Esophagus (tissue), 2 donors: ENCODE results near the gene CNTN2. TPM values are rescaled to one million over a fixed set of nuclear protein-coding genes. Genes with fewer than 3 reads are reported as not detected.

Experiments
- H3K27ac ChIP-seq, 2 donors: one replicate each; pipeline ENCODE4 v1.5.1; 2013; ENCODE audit warnings: low read depth in 2 of 2, mild to moderate bottlenecking in 2 of 2, inconsistent platforms in 1 of 2, low read length in 1 of 2, moderate library complexity in 1 of 2
- H3K27me3 ChIP-seq, 2 donors: one replicate each; pipeline ENCODE4 v1.6.1; 2013; ENCODE audit warnings: low read length in 2 of 2, control low read depth in 1 of 2, mild to moderate bottlenecking in 1 of 2; ENCODE audit not compliant: insufficient read depth in 2 of 2, control insufficient read depth in 1 of 2
- H3K36me3 ChIP-seq, 2 donors: one replicate each; pipeline ENCODE4 v1.6.1; 2013; ENCODE audit warnings: low read length in 1 of 2; ENCODE audit not compliant: control insufficient read depth in 2 of 2, insufficient read depth in 2 of 2
- H3K4me1 ChIP-seq, 2 donors: one replicate each; pipeline ENCODE4 v1.6.1; 2013; ENCODE audit warnings: low read length in 1 of 2; ENCODE audit not compliant: control insufficient read depth in 2 of 2, insufficient read depth in 2 of 2
- H3K4me3 ChIP-seq, 2 donors: one replicate each; pipeline ENCODE4 v1.5.1; 2013; ENCODE audit warnings: low read length in 2 of 2, mild to moderate bottlenecking in 2 of 2, low read depth in 1 of 2, moderate library complexity in 1 of 2
- H3K9me3 ChIP-seq, 2 donors: one replicate each; pipeline ENCODE4 v1.6.1; 2013; ENCODE audit warnings: mild to moderate bottlenecking in 2 of 2, low read depth in 1 of 2, low read length in 1 of 2, moderate library complexity in 1 of 2; ENCODE audit not compliant: control insufficient read depth in 2 of 2, insufficient read depth in 1 of 2
- WGBS, 2 donors: extraction: QIAGEN DNeasy Blood & Tissue Kit; methylation state at CpG; one replicate each; pipeline ENCODE4 v1.1.7; 2013; 5-methylcytosine and 5-hydroxymethylcytosine counted together
- polyA plus RNA-seq, 2 donors: library from polyadenylated mRNA; stranded (reverse); fragments of 200-250 nt; gene quantifications; one replicate each; pipeline ENCODE4 v1.2.3, GENCODE V29; 2013
- donor health status: healthy with polysubstance abuse.
- donor health status: Bipolar disorder and iron deficiency.

Gene CNTN2
- polyA plus RNA-seq, 2 donors, result 0.02 to 0.06 TPM

GRCh38 chr1:205122489-205122882 lies 79.5 kb downstream of the CNTN2 start:
- Histone ChIP-seq H3K27ac (peak overlapping the region; percentile 88 to 97), H3K9me3 (no peaks in the 10 kb centered on the region), H3K4me1 (peaks cover 0 to 3% of the 10 kb centered on the region in 2 donors), H3K27me3 (no peaks in the 10 kb centered on the region), H3K4me3 (peak overlapping the region in 1 of 2 donors; percentile 99), H3K36me3 (no peaks in the 10 kb centered on the region)
- 24% methylated on average over 9 of the region's 9 CpGs for WGBS, 2 donors

- Histone ChIP-seq H3K9me3 (no peaks in the 10 kb centered on the region), H3K4me1 (peaks cover 0 to 3% of the 10 kb centered on the region in 2 donors), H3K27ac (no peak overlapping the region), H3K36me3 (no peaks in the 10 kb centered on the region), H3K27me3 (no peaks in the 10 kb centered on the region), H3K4me3 (no peak overlapping the region)
- WGBS, 2 donors, result 77 to 83% methylated on average over 7 of the region's 7 CpGs
Observed at GRCh38 chr1:205124726-205125125, 81.7 kb downstream of the CNTN2 start.

- no peaks in the 10 kb centered on the region for H3K4me1 ChIP-seq
- no peaks in the 10 kb centered on the region for H3K36me3 ChIP-seq
- no peak overlapping the region for H3K4me3 ChIP-seq
- WGBS, 2 donors, result 89 to 95% methylated on average over 3 of the region's 3 CpGs
- no peaks in the 10 kb centered on the region for H3K9me3 ChIP-seq
- no peaks in the 10 kb centered on the region for H3K27me3 ChIP-seq
- no peak overlapping the region for H3K27ac ChIP-seq
Observed at GRCh38 chr1:205127646-205128045, 84.6 kb downstream of the CNTN2 start.

Other genes starting within 250 kb of the CNTN2 start
- 10 to 100 TPM in 1 of 2 donors, 1 to 10 TPM in 1; 6.0 to 10.6 TPM for gene NFASC, start 172.3 kb upstream of the CNTN2 start, polyA plus RNA-seq
- gene TMEM81, start 41.2 kb downstream of the CNTN2 start, polyA plus RNA-seq, result 1 to 10 TPM; 1.0 to 1.8 TPM
- 1 to 10 TPM; 3.0 to 4.0 TPM for gene RBBP5, start 78.8 kb downstream of the CNTN2 start, polyA plus RNA-seq
- 1 to 10 TPM; 3.2 to 3.4 TPM for gene DSTYK, start 168.5 kb downstream of the CNTN2 start, polyA plus RNA-seq
- under 1 TPM; 0.58 to 0.59 TPM for gene TMCC2, start 184.7 kb downstream of the CNTN2 start, polyA plus RNA-seq